Epithelial cell of prostate (primary cell): Measurements from ENCODE around the gene MYO18A.

Experiments
- DNase-seq: peaks from one replicate; pipeline ENCODE4 v3.0.0-alpha.2; 2011; ENCODE audit warnings: low read depth, low spot score
- H3K27ac ChIP-seq: fragments of 450-650 bp; 2 replicates; pipeline ENCODE4 v1.5.1; 2017; ENCODE audit warnings: mild to moderate bottlenecking

Gene MYO18A

DNA sequence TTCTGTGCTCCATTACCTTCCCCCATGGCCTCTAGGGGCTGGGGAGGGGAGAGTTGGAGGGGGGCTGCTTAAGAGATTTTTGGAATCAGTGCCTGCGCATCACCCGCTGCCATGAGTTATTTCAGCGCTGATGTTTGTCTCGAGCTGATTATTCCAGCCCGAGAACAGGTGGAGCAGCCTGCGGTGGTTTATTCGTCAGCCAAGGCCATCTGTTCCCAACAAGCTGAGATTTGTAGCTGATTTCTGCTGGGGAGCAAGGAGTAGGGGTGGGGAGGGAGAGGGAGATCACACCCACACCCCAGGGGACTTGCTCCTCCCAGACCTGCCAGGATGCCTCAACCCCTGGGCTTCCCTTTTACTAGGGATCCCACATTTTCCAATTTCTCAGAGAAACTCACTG lies 114.2 kb downstream of the MYO18A start:
- H3K27ac ChIP-seq: no peak overlapping the region
- no peak for DNase-seq

- DNase-seq: no peak
- H3K27ac ChIP-seq: no peak overlapping the region
Observed at GRCh38 chr17:29063992-29064391, 116.2 kb downstream of the MYO18A start.

- DNase-seq: no peak
- no peak overlapping the region for H3K27ac ChIP-seq
Observed at GRCh38 chr17:29062215-29062614, 118.0 kb downstream of the MYO18A start.

- DNase-seq: no peak
- no peak overlapping the region for H3K27ac ChIP-seq
Observed at GRCh38 chr17:29061036-29061435, 119.2 kb downstream of the MYO18A start.

DNA sequence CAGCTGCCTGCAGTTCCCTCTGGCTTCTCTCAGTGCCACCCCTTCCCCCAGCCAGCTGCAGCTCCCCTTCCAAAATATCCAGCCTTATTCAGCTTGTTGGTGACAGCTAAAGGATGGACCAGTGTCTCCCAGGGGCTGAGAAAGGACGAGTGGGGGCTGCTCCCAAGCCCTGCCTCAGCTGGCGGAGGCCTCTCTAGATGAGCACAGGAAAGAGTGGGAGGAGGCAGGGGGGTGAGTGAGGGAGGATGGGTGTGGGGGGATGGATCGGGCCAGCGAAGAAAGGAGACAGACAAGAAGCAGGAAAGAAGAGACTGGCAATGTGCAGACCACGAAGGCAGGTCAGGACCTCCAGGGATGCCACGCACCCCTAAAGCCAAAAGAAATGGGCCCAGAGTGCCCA lies 119.7 kb downstream of the MYO18A start:
- DNase-seq: no peak
- no peak overlapping the region for H3K27ac ChIP-seq

DNA sequence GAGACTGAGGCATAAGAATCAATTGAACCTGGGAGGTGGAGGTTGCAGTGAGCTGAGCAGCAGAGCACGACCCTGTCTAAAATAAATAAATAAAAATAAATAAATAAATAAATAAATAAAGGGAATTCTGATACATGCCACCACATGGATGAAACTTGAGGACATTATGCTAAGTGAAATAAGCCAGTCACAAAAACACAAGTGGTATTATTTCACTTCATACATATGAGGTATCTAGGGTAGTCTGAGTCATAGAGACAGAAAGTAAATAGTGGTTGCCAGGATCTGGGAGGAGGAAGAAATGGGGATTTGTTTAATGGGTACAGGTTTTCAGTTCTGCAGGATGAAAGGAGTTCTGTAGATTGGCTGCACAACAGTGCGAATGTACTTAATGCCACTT lies 120.9 kb downstream of the MYO18A start:
- no peak for DNase-seq

GRCh38 chr17:29058391-29058790 lies 121.8 kb downstream of the MYO18A start:
- DNase-seq: no peak
- no peak overlapping the region for H3K27ac ChIP-seq

More for the DNA sequence above, 120.9 kb downstream of the MYO18A start:
- H3K27ac ChIP-seq: no peak overlapping the region

DNA sequence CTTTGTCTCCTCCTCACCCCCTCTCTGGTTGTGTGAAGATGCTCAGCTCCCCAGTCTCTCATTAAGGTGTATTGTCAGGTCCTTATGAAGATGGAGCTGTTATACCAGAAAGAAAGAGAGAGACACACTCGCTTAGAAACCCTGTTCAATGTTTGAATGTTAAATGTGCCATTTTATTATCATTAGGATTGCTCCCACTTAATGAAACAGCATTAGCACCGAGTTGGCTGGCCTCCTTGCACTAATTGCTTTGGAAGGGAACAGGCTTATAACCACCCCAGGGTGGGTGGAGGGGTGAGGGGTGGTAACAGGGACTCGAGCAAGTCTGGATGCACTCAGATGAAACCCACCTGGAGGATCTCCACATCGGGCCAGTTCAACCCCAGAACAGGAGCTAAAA lies 122.8 kb downstream of the MYO18A start:
- no peak overlapping the region for H3K27ac ChIP-seq
- DNase-seq: no peak

DNA sequence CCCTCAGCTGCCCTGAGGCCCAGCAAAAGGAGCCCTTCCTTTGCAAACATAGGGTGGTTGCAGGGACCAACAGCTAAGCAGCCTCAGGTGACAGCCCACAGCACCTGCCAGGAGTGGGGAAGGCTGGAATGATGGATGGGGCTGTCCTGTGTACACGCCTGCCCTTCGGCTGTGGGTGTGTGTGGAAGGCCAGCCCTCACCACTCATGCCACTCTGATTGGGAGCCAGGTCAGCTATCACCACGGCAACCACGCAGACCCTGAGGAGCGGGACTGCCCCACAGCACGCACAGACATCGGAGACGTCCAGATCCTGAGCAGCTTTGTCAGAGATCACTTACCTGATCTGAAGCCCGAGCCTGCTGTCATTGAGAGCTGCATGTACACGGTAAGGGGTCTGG lies 125.4 kb downstream of the MYO18A start:
- DNase-seq: no peak
- no peak overlapping the region for H3K27ac ChIP-seq

DNA sequence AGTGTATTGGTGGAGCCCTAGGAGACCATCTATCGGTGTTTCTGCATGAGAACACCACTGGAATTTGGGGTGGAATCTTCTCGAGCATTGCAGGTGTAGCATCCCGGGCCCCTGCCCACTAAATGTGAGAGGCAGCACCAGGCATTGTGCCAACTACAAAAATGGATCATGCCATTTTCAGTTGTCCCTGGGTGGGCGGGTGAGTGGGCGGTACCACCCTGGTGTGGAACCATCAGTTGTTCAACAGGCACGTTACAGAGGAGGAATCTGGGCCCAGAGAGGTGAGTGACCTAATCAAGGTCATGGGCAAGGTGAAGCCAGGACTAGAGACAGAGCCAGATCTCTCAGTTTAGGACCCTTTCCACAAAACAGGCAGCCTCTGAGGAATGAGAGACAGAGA lies 128.5 kb downstream of the MYO18A start:
- no peak for DNase-seq
- no peak overlapping the region for H3K27ac ChIP-seq

DNA sequence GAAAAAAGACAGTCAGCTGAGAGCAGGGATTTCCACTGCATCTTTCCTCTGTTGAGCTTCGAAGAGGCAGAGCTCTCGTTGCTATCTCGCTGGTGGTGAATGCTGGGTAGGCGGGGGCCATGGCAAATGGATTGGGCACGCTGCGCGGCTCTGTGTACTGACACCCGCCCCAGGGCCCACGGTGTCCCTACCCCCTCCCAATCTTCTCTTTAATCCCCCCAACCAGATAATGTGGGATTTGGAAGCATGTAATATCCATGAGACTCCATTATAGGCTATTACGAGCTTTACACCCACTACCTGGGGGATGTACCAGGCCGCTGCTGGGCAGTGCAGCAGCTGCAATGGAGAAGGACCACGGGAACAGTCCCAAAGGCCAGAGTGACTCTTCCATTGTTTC lies 129.0 kb downstream of the MYO18A start:
- no peak overlapping the region for H3K27ac ChIP-seq
- no peak for DNase-seq

- H3K27ac ChIP-seq: no peak overlapping the region
- DNase-seq: no peak
Observed at GRCh38 chr17:29050176-29050575, 130.0 kb downstream of the MYO18A start.

DNA sequence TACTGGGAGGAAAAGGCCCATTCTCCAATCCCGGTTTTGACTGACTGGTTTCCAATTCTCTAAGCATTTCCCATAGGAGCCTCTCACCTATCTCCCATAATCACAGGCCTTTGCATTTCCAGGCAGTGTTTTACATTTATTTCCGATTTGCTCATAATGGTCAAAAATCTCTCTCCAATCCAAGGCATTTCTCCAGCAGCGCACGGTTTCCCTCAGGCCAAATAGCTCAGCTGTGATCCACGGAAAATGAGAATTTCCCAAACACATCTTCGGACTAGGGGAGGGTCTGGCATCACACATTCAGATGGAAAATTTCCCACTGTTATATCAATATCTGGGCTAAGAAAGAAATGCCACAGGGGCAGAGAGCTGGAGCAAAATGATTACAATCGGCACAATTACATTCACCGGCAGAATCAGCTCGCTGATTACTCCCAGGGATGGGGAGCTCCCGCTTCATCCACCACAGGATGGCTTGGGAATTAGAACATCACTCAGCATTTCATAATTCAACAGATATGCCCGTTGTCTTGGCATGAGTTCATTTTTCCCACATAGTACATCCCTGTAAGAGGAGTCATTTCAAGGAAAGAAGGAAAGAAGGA lies 130.6 kb downstream of the MYO18A start:
- no peak for DNase-seq
- H3K27ac ChIP-seq: no peak overlapping the region

GRCh38 chr17:29048440-29049368 lies 131.5 kb downstream of the MYO18A start:
- no peak for DNase-seq
- no peak overlapping the region for H3K27ac ChIP-seq

GRCh38 chr17:29046473-29046839 lies 133.7 kb downstream of the MYO18A start:
- no peak for DNase-seq
- no peak overlapping the region for H3K27ac ChIP-seq

GRCh38 chr17:29045734-29046472 lies 134.3 kb downstream of the MYO18A start:
- DNase-seq: no peak
- H3K27ac ChIP-seq: no peak overlapping the region

GRCh38 chr17:29045026-29045425 lies 135.2 kb downstream of the MYO18A start:
- no peak for DNase-seq

DNA sequence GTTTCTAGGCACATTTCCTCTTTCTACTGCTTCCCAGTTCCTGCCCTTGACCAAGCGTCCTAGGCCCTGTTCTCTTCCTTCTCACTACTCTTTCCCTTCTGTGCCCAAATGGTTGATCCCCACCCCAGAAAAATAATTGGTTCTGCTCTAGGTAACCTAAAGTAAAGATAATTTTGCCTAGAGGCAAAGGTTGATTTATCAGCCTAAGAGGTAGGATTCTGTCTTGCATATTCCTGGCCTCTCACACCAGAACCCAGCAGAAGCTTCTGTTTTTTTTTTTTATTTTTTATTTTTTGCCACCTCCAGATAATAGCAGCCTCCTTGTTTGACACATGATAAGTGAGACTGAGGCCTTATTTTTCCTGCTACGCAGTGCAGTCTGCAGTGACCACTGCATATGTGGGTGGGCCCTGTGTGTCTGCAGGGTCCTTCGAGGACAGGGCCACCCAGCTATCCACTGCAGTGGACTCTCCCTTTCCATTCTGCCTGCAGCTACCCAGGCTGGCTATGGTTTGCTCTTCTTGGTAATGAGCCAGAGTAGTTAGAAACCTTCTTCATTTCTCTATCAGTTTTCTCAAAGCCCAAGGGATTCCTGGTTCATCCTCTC lies 136.6 kb downstream of the MYO18A start:
- H3K27ac ChIP-seq: no peak overlapping the region
- no peak for DNase-seq

More at GRCh38 chr17:29045026-29045425, 135.2 kb downstream of the MYO18A start:
- H3K27ac ChIP-seq: no peak overlapping the region

DNA sequence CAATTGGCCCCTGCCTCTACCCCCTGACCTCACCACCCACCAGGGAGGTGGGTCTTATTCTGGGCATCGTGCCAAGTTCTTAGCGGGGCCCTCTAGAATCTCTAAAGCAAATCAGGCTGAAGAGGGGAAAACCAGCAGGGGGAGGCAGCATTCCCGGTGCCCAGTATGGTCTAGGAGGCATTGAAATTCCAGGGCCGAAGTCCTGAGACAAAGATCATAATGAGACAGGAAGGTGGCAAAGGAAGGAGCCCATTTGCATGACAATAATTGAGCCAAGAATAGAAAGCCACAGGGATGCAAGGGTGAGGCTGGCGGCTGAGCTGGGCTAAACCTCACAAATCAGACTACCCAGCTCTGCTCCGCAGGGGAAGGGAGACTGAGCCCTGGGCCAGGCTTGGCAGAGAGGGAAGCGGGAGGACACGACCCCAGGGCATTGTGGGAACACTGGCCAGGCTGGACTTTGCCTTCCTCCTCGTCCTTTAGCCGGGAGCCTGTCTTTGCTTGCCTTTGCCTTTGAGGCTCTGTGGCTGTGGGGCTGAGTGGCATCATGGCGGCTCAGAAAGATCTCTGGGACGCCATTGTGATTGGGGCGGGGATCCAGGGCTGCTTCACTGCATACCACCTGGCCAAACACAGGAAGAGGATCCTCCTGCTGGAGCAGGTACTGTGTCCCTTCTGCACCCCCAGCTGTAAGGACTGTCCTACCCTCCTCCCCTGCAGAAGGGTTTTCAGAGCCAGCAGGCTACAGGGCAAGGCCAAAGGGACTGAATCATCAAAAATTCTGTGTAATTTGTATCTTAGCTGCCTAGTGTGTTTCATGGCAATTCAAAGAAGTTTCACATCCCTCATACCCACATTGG lies 137.3 kb downstream of the MYO18A start, which contains the start of gene PIPOX:
Gene PIPOX, plus strand, starts transcription at position 463 of the 860 bp plus-strand sequence. Its CDS starts 85 bp downstream, at position 548.
- H3K27ac ChIP-seq: no peak within 1 kb of the TSS
- DNase-seq: no peak
